Lung (tissue), 10 donors: ENCODE data around the gene RSPH10B2. TPM values are rescaled to one million over a fixed set of nuclear protein-coding genes. Genes with fewer than 3 reads are reported as not detected.
"Not testable (repeated sequence)": the region's sequence is repeated elsewhere in the genome, so short reads cannot be mapped to it uniquely, and the experiment has no call there.

Experiments used
- ATAC-seq: fragments of 200-7000 bp; cut with Tn5 transposase; one replicate; pipeline ENCODE4 v1.9.1; 2020; ENCODE audit warnings: moderate number of reproducible peaks; ENCODE audit not compliant: insufficient read depth, low FRiP score
- DNase-seq, 3 donors: peaks; one replicate each; pipeline ENCODE4 v3.0.0-alpha.2; 2013 to 2017
- H3K27ac ChIP-seq, 2 donors: one replicate each; pipeline ENCODE4 v1.5.1; 2013; ENCODE audit warnings: mild to moderate bottlenecking in 2 of 2, moderate library complexity in 2 of 2, control low read depth in 1 of 2, inconsistent platforms in 1 of 2, low read depth in 1 of 2, low read length in 1 of 2
- H3K27me3 ChIP-seq, 3 donors: one replicate each; pipeline ENCODE4 v1.5.1; 2013; ENCODE audit warnings: low read length in 2 of 3; ENCODE audit not compliant: control insufficient read depth in 3 of 3, insufficient read depth in 3 of 3
- H3K36me3 ChIP-seq, 4 donors: one replicate each; pipeline ENCODE4 v1.5.1; 2013; ENCODE audit warnings: low read length in 4 of 4, mild to moderate bottlenecking in 1 of 4, moderate library complexity in 1 of 4; ENCODE audit not compliant: control insufficient read depth in 4 of 4, insufficient read depth in 4 of 4
- H3K4me1 ChIP-seq, 5 donors: one replicate each; pipeline ENCODE4 v1.5.1; 2013; ENCODE audit warnings: low read length in 5 of 5, mild to moderate bottlenecking in 2 of 5, moderate library complexity in 1 of 5; ENCODE audit not compliant: control insufficient read depth in 5 of 5, insufficient read depth in 5 of 5
- H3K4me3 ChIP-seq: one replicate; pipeline ENCODE4 v1.5.1; 2013; ENCODE audit warnings: mild to moderate bottlenecking, control low read depth, moderate library complexity
- H3K9ac ChIP-seq, 2 donors: one replicate each; pipeline ENCODE4 v1.5.1; 2013; ENCODE audit warnings: low read length in 2 of 2, control low read depth in 1 of 2; ENCODE audit not compliant: insufficient read depth in 1 of 2
- H3K9me3 ChIP-seq, 4 donors: one replicate each; pipeline ENCODE4 v1.5.1; 2013; ENCODE audit warnings: low read length in 3 of 4, mild to moderate bottlenecking in 1 of 4, moderate library complexity in 1 of 4; ENCODE audit not compliant: control insufficient read depth in 4 of 4, insufficient read depth in 3 of 4
- WGBS, 2 donors: extraction: QIAGEN DNeasy Blood & Tissue Kit; methylation state at CpG; one replicate each; pipeline ENCODE4 v1.1.7; 2013; 5-methylcytosine and 5-hydroxymethylcytosine counted together
- polyA plus RNA-seq, 2 donors: library from polyadenylated mRNA; stranded (reverse); fragments of 200-250 nt; gene quantifications; one replicate each; pipeline ENCODE4 v1.2.1, GENCODE V29; 2013
- total RNA-seq, 2 donors: library from RNA; depleted of rRNA in 1 of 2; stranded (reverse); fragments of >200 nt in 1 of 2; gene quantifications; one replicate each; pipeline ENCODE4 v1.2.1, GENCODE V29; 2014 to 2021
- donor health status: Bipolar disorder and iron deficiency.
- donor health status: healthy.
- donor health status: DM: yes; HTN: yes; CAD: no.

The RSPH10B2 gene
- total and polyA plus RNA-seq, 4 donors = 1.4 to 9.0 (median 4.5) TPM

DNA sequence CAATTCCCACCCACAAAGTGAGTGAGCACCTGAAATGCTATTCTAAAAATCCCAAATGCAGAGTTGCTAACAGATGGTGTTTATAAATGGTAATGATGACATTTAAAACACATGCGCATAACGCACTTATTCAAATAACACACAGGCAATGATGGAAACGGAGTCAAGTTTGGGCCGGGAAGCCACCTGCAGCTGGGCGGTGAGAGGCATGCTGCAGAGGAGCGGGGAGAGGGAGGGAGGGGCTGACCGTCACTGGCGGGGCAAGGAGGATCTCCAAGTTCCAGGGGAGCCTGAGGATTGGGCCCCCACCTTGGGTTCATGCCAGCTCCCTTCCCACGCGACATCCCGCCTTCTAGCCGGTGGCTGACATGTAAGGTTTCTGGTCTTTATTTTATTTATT lies 7.3 kb downstream of the RSPH10B2 start:
- H3K4me1 ChIP-seq, H3K36me3 ChIP-seq, H3K27me3 ChIP-seq, H3K4me3 ChIP-seq, ATAC-seq, DNase-seq, H3K9me3 ChIP-seq, H3K9ac ChIP-seq, H3K27ac ChIP-seq: not testable (repeated sequence)
- no CpG with 5 or more reads among the region's 12 CpGs for WGBS, 2 donors

DNA sequence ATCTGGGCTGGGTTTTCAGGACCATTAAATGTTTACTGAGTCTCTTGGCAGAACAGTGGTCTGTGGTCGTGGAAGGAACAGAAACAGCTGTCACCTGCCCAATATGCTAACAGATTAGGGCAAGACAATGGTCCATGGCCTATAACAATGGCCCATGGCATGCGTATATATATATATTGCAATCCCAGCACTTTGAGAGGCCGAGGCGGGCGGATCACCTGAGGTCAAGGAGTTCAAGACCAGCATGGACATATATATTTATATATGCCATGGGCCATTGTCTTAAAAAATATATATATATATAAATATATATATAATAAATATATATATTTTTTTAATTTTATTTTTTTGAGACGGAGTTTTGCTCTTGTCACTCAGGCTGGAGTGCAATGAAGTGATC lies 27.7 kb downstream of the RSPH10B2 start:
- 85 to 86% methylated on average over 6 of the region's 6 CpGs for WGBS, 2 donors
- H3K27ac ChIP-seq, H3K27me3 ChIP-seq, H3K4me3 ChIP-seq, H3K9me3 ChIP-seq, H3K9ac ChIP-seq, ATAC-seq, DNase-seq, H3K36me3 ChIP-seq, H3K4me1 ChIP-seq: not testable (repeated sequence)

DNA sequence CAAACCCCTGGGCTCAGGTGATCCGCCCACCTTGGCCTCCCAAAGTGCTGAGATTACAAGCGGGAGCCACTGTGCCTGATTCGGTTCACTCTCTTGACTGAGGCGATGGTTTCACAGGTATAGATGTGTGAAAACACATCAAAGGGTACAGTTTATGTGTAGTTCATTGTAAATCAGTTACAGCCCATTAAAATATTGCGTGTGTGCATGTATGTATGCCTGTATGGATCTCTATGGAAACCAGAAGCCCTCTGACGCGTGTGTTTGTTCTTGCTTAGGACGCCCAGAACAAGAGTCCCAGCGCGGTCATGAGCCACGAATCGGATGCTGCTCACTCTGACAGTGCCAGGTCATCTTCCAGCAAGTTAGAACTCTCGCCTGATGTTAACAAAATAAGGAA lies 35.5 kb downstream of the RSPH10B2 start:
- not testable (repeated sequence) for ATAC-seq, H3K27ac ChIP-seq, H3K4me1 ChIP-seq, H3K4me3 ChIP-seq, H3K9me3 ChIP-seq, DNase-seq, H3K9ac ChIP-seq, H3K27me3 ChIP-seq, H3K36me3 ChIP-seq
- WGBS, 2 donors = no CpG with 5 or more reads among the region's 13 CpGs

- not testable (repeated sequence) for H3K9ac ChIP-seq, H3K9me3 ChIP-seq, H3K4me1 ChIP-seq, H3K36me3 ChIP-seq, ATAC-seq, H3K27me3 ChIP-seq, H3K27ac ChIP-seq, H3K4me3 ChIP-seq
- 80% methylated on average over 8 of the region's 15 CpGs for WGBS, 2 donors
- peak in 1 of 3 donors; percentile 2 for DNase-seq
Observed at GRCh38 chr7:6792113-6792872, 38.4 kb downstream of the RSPH10B2 start.

GRCh38 chr7:6794276-6794675 lies 40.4 kb downstream of the RSPH10B2 start:
- not testable (repeated sequence) for H3K27me3 ChIP-seq, DNase-seq, H3K9me3 ChIP-seq, H3K36me3 ChIP-seq, ATAC-seq, H3K4me1 ChIP-seq, H3K27ac ChIP-seq, H3K4me3 ChIP-seq, H3K9ac ChIP-seq
- 93 to 100% methylated on average over 2 to 3 of the region's 11 CpGs for WGBS, 2 donors

GRCh38 chr7:6797218-6797617 lies 43.3 kb downstream of the RSPH10B2 start:
- H3K9ac ChIP-seq, H3K4me1 ChIP-seq, H3K36me3 ChIP-seq, DNase-seq, H3K4me3 ChIP-seq, H3K9me3 ChIP-seq, H3K27ac ChIP-seq, H3K27me3 ChIP-seq, ATAC-seq: not testable (repeated sequence)
- WGBS, 2 donors = 72 to 83% methylated on average over 5 of the region's 5 CpGs

DNA sequence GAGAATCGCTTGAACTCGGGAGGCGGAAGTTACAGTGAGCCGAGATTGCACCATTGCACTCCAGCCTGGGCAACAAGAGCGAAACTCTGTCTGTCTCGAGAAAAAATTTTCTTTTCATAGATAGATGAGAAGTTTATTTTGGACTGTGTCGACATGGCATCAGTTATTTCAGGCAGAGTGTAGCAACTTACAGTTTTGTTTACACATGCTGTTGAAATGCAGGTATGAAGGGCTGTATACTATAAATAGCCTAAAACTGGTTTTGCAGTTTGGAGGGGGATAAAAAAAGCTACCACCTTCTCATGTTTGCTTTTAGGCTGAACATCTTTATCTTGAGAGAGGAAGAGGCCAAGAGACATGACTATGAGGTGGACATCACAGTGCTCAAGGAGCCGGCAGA lies 44.1 kb downstream of the RSPH10B2 start:
- not testable (repeated sequence) for H3K4me3 ChIP-seq, H3K9me3 ChIP-seq, H3K36me3 ChIP-seq, H3K4me1 ChIP-seq, H3K27me3 ChIP-seq, H3K27ac ChIP-seq, H3K9ac ChIP-seq, DNase-seq
- ATAC-seq = peak; percentile 58
- no CpG with 5 or more reads among the region's 8 CpGs for WGBS, 2 donors

- not testable (repeated sequence) for H3K27me3 ChIP-seq, H3K27ac ChIP-seq, DNase-seq, H3K4me3 ChIP-seq, H3K4me1 ChIP-seq, H3K9me3 ChIP-seq, H3K9ac ChIP-seq, H3K36me3 ChIP-seq, ATAC-seq
- 100% methylated on average over 1 of the region's 12 CpGs; no CpG with 5 or more reads in 1 of the 2 donors for WGBS, 2 donors
Observed at GRCh38 chr7:6799887-6800286, 46.0 kb downstream of the RSPH10B2 start.
